Astrocyte (in vitro differentiated cells and primary cell): Measurements from ENCODE around the gene PKNOX1. TPM values are rescaled to one million over a fixed set of nuclear protein-coding genes. Genes with fewer than 3 reads are reported as not detected.
"Not testable (repeated sequence)": the region's sequence is repeated elsewhere in the genome, so short reads cannot be mapped to it uniquely, and the experiment has no call there.

Source experiments
- DNase-seq: peaks from one replicate; pipeline ENCODE4 v3.0.0-alpha.2; 2010; ENCODE audit warnings: low read depth
- FAIRE-seq: peaks from 2 replicates; lab custom pipeline; 2011; peaks lifted over from hg19 to GRCh38; lab: Jason Lieb, UNC
- H2AFZ ChIP-seq: 2 replicates; pipeline ENCODE4 v1.6.0; 2012; ENCODE audit warnings: low read depth, low read length, inconsistent platforms
- H3K27ac ChIP-seq: 2 replicates; pipeline ENCODE4 v1.5.1; 2011; ENCODE audit warnings: low read depth, low read length, inconsistent platforms
- H3K27me3 ChIP-seq: 2 replicates; pipeline ENCODE4 v1.6.0; 2011; ENCODE audit warnings: low read length, inconsistent platforms; ENCODE audit not compliant: insufficient read depth
- H3K36me3 ChIP-seq: 2 replicates; pipeline ENCODE4 v1.5.1; 2011; ENCODE audit warnings: low read length, inconsistent platforms; ENCODE audit not compliant: insufficient read depth
- H3K4me1 ChIP-seq: 2 replicates; pipeline ENCODE4 v1.5.1; 2011; ENCODE audit warnings: low read length, inconsistent platforms; ENCODE audit not compliant: insufficient read depth
- H3K4me2 ChIP-seq: 2 replicates; pipeline ENCODE4 v1.6.0; 2012; ENCODE audit warnings: low read length, inconsistent platforms
- H3K4me3 ChIP-seq: 2 replicates; pipeline ENCODE4 v1.5.1; 2011; ENCODE audit warnings: low read depth, mild to moderate bottlenecking, low read length, inconsistent platforms; ENCODE audit not compliant: insufficient read depth
- H3K79me2 ChIP-seq: 2 replicates; pipeline ENCODE4 v1.6.0; 2012; ENCODE audit warnings: mild to moderate bottlenecking, low read length, inconsistent platforms; ENCODE audit not compliant: insufficient read depth
- H3K9ac ChIP-seq: 2 replicates; pipeline ENCODE4 v1.6.0; 2012; ENCODE audit warnings: mild to moderate bottlenecking, low read length, inconsistent platforms
- H3K9me3 ChIP-seq: 2 replicates; pipeline ENCODE4 v1.5.1; 2012; ENCODE audit warnings: low read depth, mild to moderate bottlenecking, low read length, inconsistent platforms; ENCODE audit not compliant: insufficient read depth
- H4K20me1 ChIP-seq: 2 replicates; pipeline ENCODE4 v1.6.0; 2012; ENCODE audit warnings: low read length, inconsistent platforms; ENCODE audit not compliant: insufficient read depth
- H3K27ac Mint-ChIP-seq: one replicate; pipeline ENCODE4 v1.8.0; 2021; ENCODE audit warnings: mild to moderate bottlenecking, mixed read lengths; ENCODE audit not compliant: unreplicated experiment
- H3K27me3 Mint-ChIP-seq: one replicate; pipeline ENCODE4 v1.8.0; 2021; ENCODE audit warnings: low read depth, mixed read lengths; ENCODE audit not compliant: unreplicated experiment
- H3K36me3 Mint-ChIP-seq: one replicate; pipeline ENCODE4 v1.8.0; 2021; ENCODE audit warnings: low read depth, mixed read lengths; ENCODE audit not compliant: unreplicated experiment
- H3K4me1 Mint-ChIP-seq: one replicate; pipeline ENCODE4 v1.8.0; 2021; ENCODE audit warnings: low read depth, mixed read lengths; ENCODE audit not compliant: unreplicated experiment
- H3K4me3 Mint-ChIP-seq: one replicate; pipeline ENCODE4 v1.8.0; 2021; ENCODE audit warnings: mild to moderate bottlenecking, moderate library complexity, mixed read lengths; ENCODE audit not compliant: unreplicated experiment
- H3K9me3 Mint-ChIP-seq: one replicate; pipeline ENCODE4 v1.8.0; 2021; ENCODE audit warnings: mild to moderate bottlenecking, mixed read lengths; ENCODE audit not compliant: unreplicated experiment
- CTCF ChIP-seq: IDR thresholded peaks from 2 replicates; pipeline ENCODE4 v1.5.1; 2011; ENCODE audit warnings: low read depth, mild to moderate bottlenecking, inconsistent platforms, low read length, moderate library complexity; ENCODE audit not compliant: insufficient read depth
- EZH2 ChIP-seq: IDR thresholded peaks from 2 replicates; pipeline ENCODE4 v1.6.1; 2012; ENCODE audit warnings: mild to moderate bottlenecking, low read length, inconsistent platforms; ENCODE audit not compliant: insufficient read depth
- total RNA-seq: library from RNA; stranded (reverse); gene quantifications from 2 replicates; pipeline ENCODE4 v1.2.1, GENCODE V29; 2021

Gene PKNOX1
- total RNA-seq, 1 donor from 2014 or later: 11.2 TPM

- Histone ChIP-seq H3K79me2 (peaks cover 8% of the 10 kb centered on the region), H3K4me1 (peaks cover 8% of the 10 kb centered on the region), H3K9me3 (no peaks in the 10 kb centered on the region), H4K20me1 (no peaks in the 10 kb centered on the region), H3K36me3 (no peaks in the 10 kb centered on the region), H3K27ac (no peak overlapping the region), H3K27me3 (no peaks in the 10 kb centered on the region), H3K4me2 (no peak overlapping the region), H3K4me3 (no peak overlapping the region), H2AFZ (no peak overlapping the region), H3K9ac (no peak overlapping the region)
- H3K9me3 Mint-ChIP-seq: peaks cover 34% of the 10 kb centered on the region
- H3K36me3 Mint-ChIP-seq: peaks cover 31% of the 10 kb centered on the region
- H3K27ac Mint-ChIP-seq: no peak overlapping the region
- FAIRE-seq (no peak), DNase-seq (no peak)
- H3K4me1 Mint-ChIP-seq: peaks cover 10% of the 10 kb centered on the region
- H3K27me3 Mint-ChIP-seq: no peaks in the 10 kb centered on the region
- no peak overlapping the region for H3K4me3 Mint-ChIP-seq
- TF ChIP-seq EZH2: no peak
- TF ChIP-seq CTCF: no peak
Measured at GRCh38 chr21:43001316-43001715, 27.0 kb downstream of the PKNOX1 start.

GRCh38 chr21:43004926-43005325, 30.6 kb downstream of the PKNOX1 start:
- Histone ChIP-seq H3K4me1 (no peaks in the 10 kb centered on the region), H3K9me3 (no peaks in the 10 kb centered on the region), H2AFZ (no peak overlapping the region), H3K79me2 (peaks cover 4% of the 10 kb centered on the region), H3K27me3 (no peaks in the 10 kb centered on the region), H3K9ac (no peak overlapping the region), H3K4me2 (no peak overlapping the region), H3K27ac (no peak overlapping the region), H4K20me1 (no peaks in the 10 kb centered on the region), H3K4me3 (no peak overlapping the region), H3K36me3 (no peaks in the 10 kb centered on the region)
- no peak for TF ChIP-seq EZH2
- TF ChIP-seq CTCF: no peak
- Mint-ChIP-seq H3K36me3 (peaks cover 18% of the 10 kb centered on the region), H3K27me3 (no peaks in the 10 kb centered on the region), H3K27ac (no peak overlapping the region), H3K4me3 (no peak overlapping the region), H3K9me3 (peaks cover 17% of the 10 kb centered on the region), H3K4me1 (peaks cover 11% of the 10 kb centered on the region)
- DNase-seq (no peak), FAIRE-seq (no peak)

GRCh38 chr21:43005635-43006034, 31.3 kb downstream of the PKNOX1 start:
- H3K4me3 Mint-ChIP-seq: no peak overlapping the region
- no peak for TF ChIP-seq CTCF
- no peak for TF ChIP-seq EZH2
- peaks cover 11% of the 10 kb centered on the region for H3K4me1 Mint-ChIP-seq
- no peaks in the 10 kb centered on the region for H3K4me1 ChIP-seq
- no peak for DNase-seq
- peaks cover 13% of the 10 kb centered on the region for H3K9me3 Mint-ChIP-seq
- H3K9me3 ChIP-seq: no peaks in the 10 kb centered on the region
- no peak overlapping the region for H3K9ac ChIP-seq
- peaks cover 4% of the 10 kb centered on the region for H3K79me2 ChIP-seq
- FAIRE-seq: no peak
- H3K27ac Mint-ChIP-seq: no peak overlapping the region
- H3K4me2 ChIP-seq: no peak overlapping the region
- no peak overlapping the region for H3K4me3 ChIP-seq
- peaks cover 15% of the 10 kb centered on the region for H3K36me3 Mint-ChIP-seq
- no peak overlapping the region for H3K27ac ChIP-seq
- no peaks in the 10 kb centered on the region for H4K20me1 ChIP-seq
- H3K36me3 ChIP-seq: no peaks in the 10 kb centered on the region
- H3K27me3 Mint-ChIP-seq: no peaks in the 10 kb centered on the region
- H2AFZ ChIP-seq: no peak overlapping the region
- H3K27me3 ChIP-seq: no peaks in the 10 kb centered on the region

GRCh38 chr21:43006051-43006873, 31.9 kb downstream of the PKNOX1 start:
- Mint-ChIP-seq H3K4me1 (peaks cover 11% of the 10 kb centered on the region), H3K36me3 (peaks cover 15% of the 10 kb centered on the region)
- not testable (repeated sequence) for H3K79me2 ChIP-seq, H3K4me1 ChIP-seq, H3K4me2 ChIP-seq, FAIRE-seq, H3K9me3 Mint-ChIP-seq, H2AFZ ChIP-seq, DNase-seq, H4K20me1 ChIP-seq, H3K27ac Mint-ChIP-seq, H3K27me3 Mint-ChIP-seq, H3K4me3 Mint-ChIP-seq, H3K4me3 ChIP-seq, H3K36me3 ChIP-seq, H3K27ac ChIP-seq, H3K9me3 ChIP-seq, H3K27me3 ChIP-seq, H3K9ac ChIP-seq
